Measurements from ENCODE around the gene EPHX1.

DNA sequence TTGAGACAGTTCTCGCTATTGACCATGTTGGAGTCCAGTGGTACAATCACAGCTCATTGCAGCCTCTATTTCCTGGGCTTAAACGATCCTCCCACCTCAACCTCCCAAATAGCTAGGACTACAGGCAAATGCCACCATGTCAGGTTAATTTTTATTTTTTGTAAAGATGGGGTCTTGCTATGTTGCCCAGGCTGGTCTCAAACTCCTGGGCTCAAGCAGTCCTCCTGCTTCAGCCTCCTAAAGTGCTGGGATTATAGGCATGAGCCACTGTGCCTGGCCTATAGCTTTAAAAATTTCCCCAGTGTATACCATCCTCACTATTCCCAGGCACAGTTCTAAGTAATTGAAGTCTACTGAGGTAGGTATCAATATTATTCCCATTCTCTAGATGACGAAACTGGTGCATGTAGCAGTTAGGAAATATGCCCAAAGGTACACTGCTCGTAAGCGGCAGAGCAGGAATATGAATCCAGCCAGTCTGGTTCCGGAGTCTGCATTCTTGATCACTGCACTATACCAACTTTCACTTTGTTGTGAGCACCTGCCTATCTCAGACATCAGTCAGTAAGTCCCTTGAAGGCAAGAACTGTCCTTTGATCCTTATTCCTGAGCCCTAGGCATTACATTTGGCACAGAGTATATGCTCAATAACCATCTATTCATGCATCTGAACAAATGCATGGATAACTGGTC is 43.8 kb upstream of the EPHX1 start:
- TF ChIP-seq, protein P1, sequence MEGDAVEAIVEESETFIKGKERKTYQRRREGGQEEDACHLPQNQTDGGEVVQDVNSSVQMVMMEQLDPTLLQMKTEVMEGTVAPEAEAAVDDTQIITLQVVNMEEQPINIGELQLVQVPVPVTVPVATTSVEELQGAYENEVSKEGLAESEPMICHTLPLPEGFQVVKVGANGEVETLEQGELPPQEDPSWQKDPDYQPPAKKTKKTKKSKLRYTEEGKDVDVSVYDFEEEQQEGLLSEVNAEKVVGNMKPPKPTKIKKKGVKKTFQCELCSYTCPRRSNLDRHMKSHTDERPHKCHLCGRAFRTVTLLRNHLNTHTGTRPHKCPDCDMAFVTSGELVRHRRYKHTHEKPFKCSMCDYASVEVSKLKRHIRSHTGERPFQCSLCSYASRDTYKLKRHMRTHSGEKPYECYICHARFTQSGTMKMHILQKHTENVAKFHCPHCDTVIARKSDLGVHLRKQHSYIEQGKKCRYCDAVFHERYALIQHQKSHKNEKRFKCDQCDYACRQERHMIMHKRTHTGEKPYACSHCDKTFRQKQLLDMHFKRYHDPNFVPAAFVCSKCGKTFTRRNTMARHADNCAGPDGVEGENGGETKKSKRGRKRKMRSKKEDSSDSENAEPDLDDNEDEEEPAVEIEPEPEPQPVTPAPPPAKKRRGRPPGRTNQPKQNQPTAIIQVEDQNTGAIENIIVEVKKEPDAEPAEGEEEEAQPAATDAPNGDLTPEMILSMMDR (IDR thresholded peaks at IDR 0.05): no peak
- TF ChIP-seq POLR2AphosphoS5 (IDR thresholded peaks at IDR 0.05): no peak

All from transverse colon (tissue), 4 donors.